SU-DHL-6 (cell line): ENCODE data around the gene LEMD2.

Experiments used
- H2AFZ ChIP-seq: fragments of 200-600 bp; sonication (generic); 2 replicates; pipeline ENCODE4 v1.6.1; 2014; ENCODE audit warnings: low read depth, mild to moderate bottlenecking, moderate library complexity, mixed read lengths, antibody characterized with exemption, low read length; ENCODE audit not compliant: severe bottlenecking
- H3F3A ChIP-seq: fragments of 200-600 bp; shearing (Covaris generic); 2 replicates; pipeline ENCODE4 v1.6.0; 2016; ENCODE audit warnings: antibody characterized with exemption, mild to moderate bottlenecking; ENCODE audit not compliant: insufficient read depth
- H3K27ac ChIP-seq: fragments of 200-600 bp; sonication (generic); 2 replicates; pipeline ENCODE4 v1.5.1; 2016; ENCODE audit warnings: low read depth, mild to moderate bottlenecking, low read length, moderate library complexity, mixed read lengths
- H3K27me3 ChIP-seq: fragments of 200-600 bp; sonication (generic), shearing (Covaris generic); 2 replicates; pipeline ENCODE4 v1.6.0; 2014; ENCODE audit warnings: mild to moderate bottlenecking, low read length
- H3K36me3 ChIP-seq: fragments of 200-600 bp; sonication (generic); 2 replicates; pipeline ENCODE4 v1.6.1; 2014; ENCODE audit warnings: mild to moderate bottlenecking, low read length, mixed read lengths
- H3K4me2 ChIP-seq: fragments of 300-600, 200-600 bp; shearing (Covaris generic), sonication (generic); 2 replicates; pipeline ENCODE4 v1.6.0; 2014; ENCODE audit warnings: low read length, low read depth, mild to moderate bottlenecking; ENCODE audit not compliant: poor library complexity, severe bottlenecking
- H3K4me3 ChIP-seq: fragments of 200-600 bp; sonication (generic); 2 replicates; pipeline ENCODE4 v1.5.1; 2014; ENCODE audit warnings: antibody characterized with exemption, low read length, mild to moderate bottlenecking, mixed read lengths; ENCODE audit not compliant: insufficient read depth, poor library complexity, severe bottlenecking
- H3K79me2 ChIP-seq: fragments of 200-600 bp; sonication (generic); 2 replicates; pipeline ENCODE4 v1.6.1; 2014; ENCODE audit warnings: mild to moderate bottlenecking, low read length, moderate library complexity; ENCODE audit not compliant: insufficient read depth
- H3K9ac ChIP-seq: fragments of 200-600 bp; sonication (generic); 2 replicates; pipeline ENCODE4 v1.7.0; 2014; ENCODE audit warnings: mild to moderate bottlenecking, low read length
- H3K9me2 ChIP-seq: fragments of 200-600 bp; sonication (generic); replicated peaks from 2 replicates; pipeline ENCODE4 v1.6.1; 2014; ENCODE audit warnings: low read length; ENCODE audit not compliant: insufficient read depth
- H3K9me3 ChIP-seq: fragments of 200-600 bp; sonication (generic); 2 replicates; pipeline ENCODE4 v1.6.1; 2014; ENCODE audit warnings: low read length, mixed read lengths; ENCODE audit not compliant: insufficient read depth
- H4K20me1 ChIP-seq: fragments of 200-600 bp; sonication (generic); 2 replicates; pipeline ENCODE4 v1.6.1; 2014; ENCODE audit warnings: low read depth, mild to moderate bottlenecking, antibody characterized with exemption, low read length, moderate library complexity, mixed read lengths
- CTCF ChIP-seq: fragments of 200-600 bp; sonication (generic); IDR thresholded peaks from one replicate; pipeline ENCODE4 v1.5.1; 2017; ENCODE audit warnings: antibody characterized with exemption, mild to moderate bottlenecking, low read length, moderate library complexity; ENCODE audit not compliant: insufficient read depth, poor library complexity, severe bottlenecking
- EZH2phosphoT487 ChIP-seq: fragments of 200-600 bp; sonication (generic), shearing (Covaris generic); conservative IDR thresholded peaks from 2 replicates; pipeline ENCODE4 v1.6.1; 2018; ENCODE audit warnings: mild to moderate bottlenecking, antibody characterized with exemption, low read length, moderate library complexity, mixed read lengths

LEMD2 gene

GRCh38 chr6:33823806-33824205 lies 34.9 kb upstream of the LEMD2 start:
- Histone ChIP-seq H2AFZ (no peak overlapping the region), H3K27ac (no peak overlapping the region), H3K4me3 (no peak overlapping the region), H4K20me1 (no peaks in the 10 kb centered on the region), H3K4me2 (no peak overlapping the region), H3K9me2 (no peaks in the 10 kb centered on the region), H3K36me3 (no peaks in the 10 kb centered on the region), H3F3A (no peaks in the 10 kb centered on the region), H3K79me2 (no peaks in the 10 kb centered on the region), H3K27me3 (no peaks in the 10 kb centered on the region), H3K9ac (no peak overlapping the region), H3K9me3 (no peaks in the 10 kb centered on the region)
- TF ChIP-seq EZH2phosphoT487 (no peak), CTCF (no peak)

- no peaks in the 10 kb centered on the region for H3F3A ChIP-seq
- H3K27ac ChIP-seq = no peak overlapping the region
- H3K4me2 ChIP-seq = no peak overlapping the region
- no peaks in the 10 kb centered on the region for H3K27me3 ChIP-seq
- TF ChIP-seq EZH2phosphoT487 (no peak), CTCF (no peak)
- H2AFZ ChIP-seq = no peak overlapping the region
- no peak overlapping the region for H3K9ac ChIP-seq
- H4K20me1 ChIP-seq = no peaks in the 10 kb centered on the region
- no peaks in the 10 kb centered on the region for H3K79me2 ChIP-seq
- H3K9me2 ChIP-seq = no peaks in the 10 kb centered on the region
- no peak overlapping the region for H3K4me3 ChIP-seq
- H3K36me3 ChIP-seq = no peaks in the 10 kb centered on the region
- H3K9me3 ChIP-seq = no peaks in the 10 kb centered on the region
These were observed 33.9 kb upstream of the LEMD2 start for GRCh38 chr6:33822575-33823395.

- no peaks in the 10 kb centered on the region for H3K36me3 ChIP-seq
- H3K4me3 ChIP-seq = no peak overlapping the region
- H3K9ac ChIP-seq = no peak overlapping the region
- TF ChIP-seq CTCF (no peak), EZH2phosphoT487 (no peak)
- no peaks in the 10 kb centered on the region for H3K79me2 ChIP-seq
- H4K20me1 ChIP-seq = no peaks in the 10 kb centered on the region
- no peaks in the 10 kb centered on the region for H3K9me3 ChIP-seq
- no peak overlapping the region for H3K27ac ChIP-seq
- H3K27me3 ChIP-seq = no peaks in the 10 kb centered on the region
- no peak overlapping the region for H2AFZ ChIP-seq
- H3K4me2 ChIP-seq = no peak overlapping the region
- H3F3A ChIP-seq = no peaks in the 10 kb centered on the region
- no peaks in the 10 kb centered on the region for H3K9me2 ChIP-seq
These were observed 32.0 kb upstream of the LEMD2 start for GRCh38 chr6:33820784-33821520.
